ENCODE results near the gene NHS. TPM values are rescaled to one million over a fixed set of nuclear protein-coding genes. Genes with fewer than 3 reads are reported as not detected.

Gene NHS
- total RNA-seq, 1 donor from 2014 or later: 7.3 TPM

GRCh38 chrX:17606231-17606630 lies 231.2 kb downstream of the NHS start:
- Mint-ChIP-seq H3K27me3 (no peaks in the 10 kb centered on the region), H3K4me3 (no peak overlapping the region), H3K27ac (no peak overlapping the region), H3K4me1 (no peaks in the 10 kb centered on the region), H3K36me3 (ENCODE audit: low read depth) (no peaks in the 10 kb centered on the region), H3K9me3 (no peaks in the 10 kb centered on the region)
- DNase-seq: no peak
- intact Hi-C loops (cut with micrococcal nuclease): no loop called here

GRCh38 chrX:17608888-17609287 lies 233.9 kb downstream of the NHS start:
- intact Hi-C loops (cut with micrococcal nuclease): no loop called here
- H3K36me3 Mint-ChIP-seq (ENCODE audit: low read depth): no peaks in the 10 kb centered on the region
- H3K4me1 Mint-ChIP-seq: peaks cover 3% of the 10 kb centered on the region
- H3K27me3 Mint-ChIP-seq: no peaks in the 10 kb centered on the region
- H3K4me3 Mint-ChIP-seq: no peak overlapping the region
- H3K27ac Mint-ChIP-seq: no peak overlapping the region
- DNase-seq: no peak
- no peaks in the 10 kb centered on the region for H3K9me3 Mint-ChIP-seq

DNA sequence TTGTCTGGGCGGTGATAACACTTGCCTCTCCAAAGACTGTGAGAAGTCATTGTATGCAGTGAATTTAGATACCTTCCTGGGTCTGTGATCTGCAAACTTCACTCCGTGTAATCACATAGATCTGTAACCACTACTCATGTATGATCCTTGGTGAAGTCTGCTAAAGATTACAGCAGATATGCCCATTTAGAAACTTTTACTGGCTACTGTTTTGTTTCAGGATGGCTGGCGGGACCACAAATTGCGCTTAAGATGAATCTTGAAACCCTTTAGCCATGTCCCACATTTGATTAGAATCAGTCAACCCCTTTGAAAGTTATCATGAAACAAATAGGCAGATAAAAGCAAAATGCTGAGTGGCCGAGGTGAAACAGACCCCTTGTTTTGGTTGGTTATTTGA lies 235.8 kb downstream of the NHS start:
- intact Hi-C loops (cut with micrococcal nuclease): no loop called here
- Mint-ChIP-seq H3K4me3 (no peak overlapping the region), H3K9me3 (no peaks in the 10 kb centered on the region), H3K36me3 (ENCODE audit: low read depth) (no peaks in the 10 kb centered on the region), H3K27me3 (no peaks in the 10 kb centered on the region), H3K4me1 (peaks cover 11% of the 10 kb centered on the region), H3K27ac (no peak overlapping the region)
- DNase-seq: no peak

DNA sequence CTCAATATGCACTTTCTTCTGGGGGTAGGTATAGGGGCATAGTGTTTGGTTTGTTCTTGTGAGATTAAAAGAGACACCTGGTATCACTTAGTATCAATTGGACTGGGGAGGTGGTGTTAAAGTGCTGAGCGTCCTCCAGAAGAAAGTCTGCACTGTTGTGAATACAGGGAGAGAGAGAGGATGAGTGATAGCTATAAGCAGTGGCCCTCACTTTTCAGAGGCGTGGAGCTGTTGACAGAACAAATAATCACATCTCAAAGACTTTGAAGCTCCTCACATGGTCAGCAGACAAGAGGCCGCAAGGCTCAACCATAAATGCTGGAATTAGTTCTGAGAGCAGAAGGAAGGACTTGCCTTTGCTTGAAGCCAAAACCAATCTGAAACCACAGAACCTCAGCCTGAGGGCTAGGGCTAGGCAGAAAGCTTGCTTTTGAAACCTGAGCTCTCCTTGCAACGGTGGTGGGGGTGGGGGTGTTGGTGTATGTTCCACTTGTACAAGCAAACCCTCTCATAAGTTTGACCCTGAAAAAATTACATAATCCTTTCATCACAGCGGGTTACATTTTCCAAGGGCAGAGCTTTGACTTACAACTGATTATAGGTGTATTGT lies 239.1 kb downstream of the NHS start:
- DNase-seq: peak; percentile 60
- H3K4me1 Mint-ChIP-seq: peaks cover 11% of the 10 kb centered on the region
- H3K36me3 Mint-ChIP-seq (ENCODE audit: low read depth): no peaks in the 10 kb centered on the region
- H3K27me3 Mint-ChIP-seq: no peaks in the 10 kb centered on the region
- no peak overlapping the region for H3K4me3 Mint-ChIP-seq
- H3K27ac Mint-ChIP-seq: no peak overlapping the region
- no peaks in the 10 kb centered on the region for H3K9me3 Mint-ChIP-seq
- intact Hi-C loops (cut with micrococcal nuclease): no loop called here

GRCh38 chrX:17616936-17617335 lies 241.9 kb downstream of the NHS start:
- intact Hi-C loops (cut with micrococcal nuclease): no loop called here
- Mint-ChIP-seq H3K4me3 (no peak overlapping the region), H3K27me3 (no peaks in the 10 kb centered on the region), H3K9me3 (peaks cover 2% of the 10 kb centered on the region), H3K36me3 (ENCODE audit: low read depth) (no peaks in the 10 kb centered on the region), H3K4me1 (peaks cover 11% of the 10 kb centered on the region), H3K27ac (no peak overlapping the region)
- no peak for DNase-seq

GRCh38 chrX:17617806-17618205 lies 242.8 kb downstream of the NHS start:
- Mint-ChIP-seq H3K27me3 (no peaks in the 10 kb centered on the region), H3K36me3 (ENCODE audit: low read depth) (no peaks in the 10 kb centered on the region), H3K4me1 (peaks cover 11% of the 10 kb centered on the region), H3K27ac (no peak overlapping the region), H3K9me3 (peaks cover 2% of the 10 kb centered on the region), H3K4me3 (no peak overlapping the region)
- intact Hi-C loops (cut with micrococcal nuclease): no loop called here
- no peak for DNase-seq

- no peaks in the 10 kb centered on the region for H3K4me1 Mint-ChIP-seq
- no peaks in the 10 kb centered on the region for H3K36me3 Mint-ChIP-seq (ENCODE audit: low read depth)
- DNase-seq: no peak
- H3K27ac Mint-ChIP-seq: no peak overlapping the region
- H3K27me3 Mint-ChIP-seq: no peaks in the 10 kb centered on the region
- H3K9me3 Mint-ChIP-seq: peaks cover 2% of the 10 kb centered on the region
- no peak overlapping the region for H3K4me3 Mint-ChIP-seq
- intact Hi-C loops (cut with micrococcal nuclease): no loop called here
Measured at GRCh38 chrX:17621566-17622270, 246.7 kb downstream of the NHS start.

GRCh38 chrX:17622331-17622730 lies 247.3 kb downstream of the NHS start:
- no peak for DNase-seq
- Mint-ChIP-seq H3K4me3 (no peak overlapping the region), H3K36me3 (ENCODE audit: low read depth) (no peaks in the 10 kb centered on the region), H3K27me3 (no peaks in the 10 kb centered on the region), H3K27ac (no peak overlapping the region), H3K9me3 (peaks cover 2% of the 10 kb centered on the region), H3K4me1 (no peaks in the 10 kb centered on the region)
- intact Hi-C loops (cut with micrococcal nuclease): no loop called here

DNA sequence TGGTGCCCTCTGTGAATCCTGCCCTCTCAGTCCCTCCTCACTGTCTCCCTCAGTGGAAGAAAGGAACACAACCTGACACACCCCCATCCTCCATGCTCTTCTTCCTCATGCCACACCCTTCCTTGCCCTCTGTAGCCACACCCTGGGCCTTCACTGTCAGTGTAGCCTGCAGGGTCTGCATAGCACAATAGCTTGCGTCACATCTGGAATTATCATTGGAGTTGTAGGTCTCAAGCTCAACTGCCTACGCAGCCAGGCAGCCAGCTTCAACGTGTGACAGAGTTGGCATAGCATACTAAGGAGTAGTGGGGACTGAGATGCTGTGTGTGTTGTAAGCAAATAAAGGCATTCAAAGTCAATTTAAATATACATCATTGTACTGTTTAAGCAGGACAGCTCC lies 248.8 kb downstream of the NHS start:
- peaks cover 2% of the 10 kb centered on the region for H3K9me3 Mint-ChIP-seq
- intact Hi-C loops (cut with micrococcal nuclease): no loop called here
- no peak overlapping the region for H3K4me3 Mint-ChIP-seq
- no peaks in the 10 kb centered on the region for H3K36me3 Mint-ChIP-seq (ENCODE audit: low read depth)
- DNase-seq: no peak
- H3K4me1 Mint-ChIP-seq: no peaks in the 10 kb centered on the region
- no peaks in the 10 kb centered on the region for H3K27me3 Mint-ChIP-seq
- no peak overlapping the region for H3K27ac Mint-ChIP-seq

DNA sequence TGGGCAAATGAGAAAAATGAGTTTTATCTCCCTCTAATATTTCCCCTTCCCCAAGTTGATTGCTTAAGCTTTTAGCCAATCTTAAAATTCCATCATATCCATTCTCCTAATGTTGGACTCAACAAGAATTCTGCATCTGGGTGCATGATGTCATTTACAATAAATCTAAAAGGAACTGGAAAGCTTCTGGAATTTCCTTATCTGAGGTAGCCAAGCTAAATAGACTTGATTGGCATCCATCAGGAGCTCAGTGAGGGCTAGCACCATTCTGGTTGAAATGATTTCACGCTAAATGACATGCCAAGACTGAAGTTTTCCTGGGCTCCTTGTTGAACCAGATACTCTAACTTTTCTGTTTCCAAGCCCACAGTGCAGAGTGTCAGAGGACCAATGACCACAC lies 252.0 kb downstream of the NHS start:
- no peaks in the 10 kb centered on the region for H3K36me3 Mint-ChIP-seq (ENCODE audit: low read depth)
- no peaks in the 10 kb centered on the region for H3K27me3 Mint-ChIP-seq
- intact Hi-C loops (cut with micrococcal nuclease): no loop called here
- H3K27ac Mint-ChIP-seq: no peak overlapping the region
- DNase-seq: no peak
- H3K9me3 Mint-ChIP-seq: no peaks in the 10 kb centered on the region
- H3K4me3 Mint-ChIP-seq: no peak overlapping the region
- H3K4me1 Mint-ChIP-seq: no peaks in the 10 kb centered on the region

- no peak for DNase-seq
- Mint-ChIP-seq H3K27me3 (no peaks in the 10 kb centered on the region), H3K9me3 (no peaks in the 10 kb centered on the region), H3K27ac (no peak overlapping the region), H3K4me3 (no peak overlapping the region), H3K4me1 (peaks cover 5% of the 10 kb centered on the region), H3K36me3 (ENCODE audit: low read depth) (no peaks in the 10 kb centered on the region)
- intact Hi-C loops (cut with micrococcal nuclease): no loop called here
Measured at GRCh38 chrX:17628976-17629375, 254.0 kb downstream of the NHS start.

DNA sequence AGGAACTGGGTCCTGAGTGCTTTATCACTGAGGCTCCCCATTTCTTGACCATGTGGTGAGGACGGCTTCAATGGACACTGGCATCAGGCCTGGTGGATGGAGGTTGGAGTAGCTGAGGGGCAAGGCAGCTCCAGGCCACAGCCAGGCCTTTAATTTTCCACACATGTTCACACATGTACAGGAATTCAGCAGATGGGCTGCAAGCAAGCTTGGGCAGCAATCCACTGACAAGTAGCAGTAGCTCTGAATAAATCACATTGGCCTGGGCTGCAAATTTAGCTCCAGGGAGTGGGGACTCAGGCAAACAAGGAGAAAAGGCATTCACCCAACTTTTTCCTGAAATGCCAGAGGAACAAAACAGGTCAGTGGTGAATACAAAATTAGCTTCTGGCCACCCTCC lies 254.5 kb downstream of the NHS start:
- intact Hi-C loops (cut with micrococcal nuclease): no loop called here

GRCh38 chrX:17631647-17632046 lies 256.6 kb downstream of the NHS start:
- Mint-ChIP-seq H3K4me1 (peaks cover 5% of the 10 kb centered on the region), H3K9me3 (no peaks in the 10 kb centered on the region), H3K36me3 (ENCODE audit: low read depth) (no peaks in the 10 kb centered on the region), H3K27me3 (no peaks in the 10 kb centered on the region), H3K4me3 (no peak overlapping the region), H3K27ac (no peak overlapping the region)
- intact Hi-C loops (cut with micrococcal nuclease): loop anchor here (2.0 kb wide), 2 partner anchors 23 to 51 kb away; no protein-coding TSS in a partner anchor
- no peak for DNase-seq

More for the DNA sequence above, 254.5 kb downstream of the NHS start:
- H3K9me3 Mint-ChIP-seq: no peaks in the 10 kb centered on the region
- H3K27me3 Mint-ChIP-seq: no peaks in the 10 kb centered on the region
- no peak for DNase-seq
- no peak overlapping the region for H3K4me3 Mint-ChIP-seq
- H3K27ac Mint-ChIP-seq: no peak overlapping the region
- no peaks in the 10 kb centered on the region for H3K36me3 Mint-ChIP-seq (ENCODE audit: low read depth)
- H3K4me1 Mint-ChIP-seq: peaks cover 5% of the 10 kb centered on the region

- H3K36me3 Mint-ChIP-seq (ENCODE audit: low read depth): no peaks in the 10 kb centered on the region
- H3K27me3 Mint-ChIP-seq: no peaks in the 10 kb centered on the region
- intact Hi-C loops (cut with micrococcal nuclease): loop anchor here (2.0 kb wide), 2 partner anchors 22 to 50 kb away; no protein-coding TSS in a partner anchor
- peaks cover 5% of the 10 kb centered on the region for H3K4me1 Mint-ChIP-seq
- peak; percentile 65 for DNase-seq
- H3K9me3 Mint-ChIP-seq: no peaks in the 10 kb centered on the region
- H3K27ac Mint-ChIP-seq: peak overlapping the region; percentile 68
- H3K4me3 Mint-ChIP-seq: peak overlapping the region; percentile 49
Measured at GRCh38 chrX:17632942-17633341, 257.9 kb downstream of the NHS start.
